Activated T-helper 1 cell treated with Interleukin-2 at 50 U/mL for 16 hours (primary cell): Measurements from ENCODE around the gene MARF1.
"Not testable (repeated sequence)": the region's sequence is repeated elsewhere in the genome, so short reads cannot be mapped to it uniquely, and the experiment has no call there.

Experiments used
- DNase-seq: peaks from one replicate; pipeline ENCODE4 v3.0.0-alpha.2; 2020; ENCODE audit warnings: low read depth

The MARF1 gene

DNA sequence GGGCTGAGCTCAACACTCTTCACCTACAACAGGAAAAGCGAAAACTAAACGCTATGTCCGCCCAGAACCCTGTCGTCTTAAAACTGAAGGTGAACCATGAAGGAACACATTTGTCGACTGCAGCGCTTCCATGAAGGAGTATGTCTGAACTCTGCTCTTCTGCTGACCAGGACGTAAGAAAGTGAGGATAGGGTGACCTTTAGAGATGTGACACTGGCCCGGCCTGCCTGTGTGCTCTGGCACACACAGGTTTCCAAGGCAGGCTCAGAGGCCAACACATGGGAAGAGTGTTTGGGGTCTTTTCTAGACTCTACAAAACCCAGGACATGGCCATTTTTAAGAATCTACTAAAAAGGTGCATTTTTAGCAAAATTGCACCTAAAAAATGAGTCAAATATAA, 21.1 kb downstream of the MARF1 start:
- no peak for DNase-seq

DNA sequence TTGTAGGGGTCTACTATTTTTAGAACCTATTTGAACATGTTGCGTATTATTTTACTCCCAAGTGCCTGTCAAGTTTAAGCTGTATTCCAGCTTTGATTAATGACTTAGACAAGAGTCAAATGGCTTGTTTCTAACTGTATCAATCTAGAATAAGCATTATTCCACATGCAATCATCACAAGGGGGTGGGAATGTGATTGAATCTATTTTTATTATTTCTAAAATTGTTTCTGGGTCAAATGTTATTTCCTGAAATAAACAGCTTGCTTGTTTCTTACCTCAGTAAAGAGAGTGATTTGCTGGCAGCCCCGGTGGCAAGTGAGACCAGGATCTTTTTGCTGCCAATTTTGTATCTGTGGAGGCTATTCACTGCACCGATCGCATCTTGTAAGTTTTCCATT, 21.5 kb downstream of the MARF1 start:
- DNase-seq, result no peak

DNA sequence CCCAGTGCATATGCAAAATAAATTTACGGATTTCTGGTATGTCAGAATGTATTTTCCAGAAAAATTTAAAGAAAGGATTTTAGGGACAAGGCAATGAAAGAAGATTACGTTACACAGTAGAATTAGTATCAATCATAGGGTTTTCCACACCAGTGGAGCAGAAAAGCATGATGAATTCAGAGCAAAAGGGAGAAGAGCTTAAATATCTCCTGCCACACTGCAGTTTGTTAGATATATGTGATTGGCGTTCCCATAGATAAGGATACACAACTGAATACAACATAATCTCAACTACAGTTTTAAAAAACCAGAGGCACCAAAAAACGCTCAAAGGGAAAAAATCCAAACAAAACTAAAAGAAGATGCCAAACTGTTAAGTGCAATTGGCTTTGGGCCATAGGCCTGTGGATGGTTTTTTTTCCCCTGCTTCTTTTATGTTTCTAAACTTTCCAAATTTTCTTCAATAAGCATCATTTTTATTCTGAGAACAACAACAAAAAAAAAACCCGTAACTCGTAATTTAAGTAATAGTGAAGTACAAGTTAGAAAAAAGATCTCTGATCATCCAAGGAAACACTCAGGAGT, 22.3 kb downstream of the MARF1 start:
- no peak for DNase-seq

DNA sequence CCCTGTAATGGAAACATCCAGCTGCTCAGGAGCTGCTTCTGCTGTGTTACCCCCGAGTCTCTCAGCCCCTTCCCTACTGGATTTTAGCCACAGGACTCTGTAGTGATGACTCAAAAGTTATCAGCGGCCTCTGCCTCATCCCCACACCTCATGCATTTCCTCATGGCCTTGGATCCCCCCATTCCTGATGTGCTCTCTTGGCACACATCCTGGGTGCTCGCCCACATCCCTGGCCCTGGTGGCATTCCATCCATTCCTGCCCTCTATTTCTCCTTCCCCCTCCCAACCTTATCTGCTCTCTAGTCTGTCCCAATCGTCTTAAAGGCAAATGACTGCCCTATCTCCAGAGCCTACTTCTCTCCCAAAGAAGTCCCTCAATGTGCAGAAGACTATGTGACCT, 24.6 kb downstream of the MARF1 start:
- DNase-seq, result no peak

DNA sequence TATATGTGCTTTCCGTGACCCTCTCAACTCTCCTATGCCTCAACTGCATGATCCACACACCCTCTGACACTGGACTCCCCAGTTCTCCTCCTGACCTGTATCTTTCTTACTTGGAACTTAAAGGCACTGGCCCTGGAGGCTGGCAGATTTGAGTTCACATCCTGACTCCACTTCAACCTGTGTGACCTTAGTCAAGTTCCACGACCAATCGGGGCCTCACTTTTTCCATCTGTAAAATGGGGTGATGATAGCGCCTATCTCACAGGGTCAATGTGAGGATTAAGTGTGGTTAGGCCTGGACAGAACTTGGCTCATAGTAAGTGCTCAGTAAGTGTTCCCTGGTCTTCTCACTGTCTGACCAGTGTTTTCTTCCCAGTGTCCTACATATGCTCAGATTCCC, 25.1 kb downstream of the MARF1 start:
- DNase-seq, result no peak

DNA sequence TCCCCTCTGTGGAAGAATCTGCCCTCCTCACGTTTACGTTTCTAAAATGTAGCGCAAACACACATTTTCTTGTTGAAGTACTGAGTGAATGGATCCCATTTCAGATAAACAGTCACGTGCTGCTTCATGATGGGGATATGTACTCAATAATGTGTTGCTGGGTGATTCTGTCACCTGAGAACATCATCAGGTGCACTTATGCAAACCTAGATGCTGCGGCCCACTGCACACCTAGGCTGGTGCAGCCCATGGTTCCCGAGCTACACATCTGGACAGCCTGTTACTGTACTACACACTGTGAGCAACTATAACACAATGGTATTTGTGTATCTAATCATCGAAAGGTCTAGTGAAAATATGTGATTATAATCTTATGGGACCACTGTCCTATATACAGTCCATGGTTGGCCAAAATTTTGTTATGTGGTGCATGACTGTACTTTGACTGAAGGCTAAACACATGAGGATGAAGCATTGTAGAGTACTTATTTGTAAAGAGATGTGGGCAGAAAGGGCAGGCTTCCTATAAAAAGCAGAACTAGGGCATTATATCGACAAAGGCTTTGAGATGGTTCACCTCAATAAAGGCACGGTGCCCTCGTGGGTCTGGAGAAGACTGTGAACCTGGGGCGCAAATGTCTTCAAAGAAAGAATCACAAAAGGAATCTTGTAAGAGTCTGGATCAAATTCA, 26.3 kb downstream of the MARF1 start:
- DNase-seq, result no peak

DNA sequence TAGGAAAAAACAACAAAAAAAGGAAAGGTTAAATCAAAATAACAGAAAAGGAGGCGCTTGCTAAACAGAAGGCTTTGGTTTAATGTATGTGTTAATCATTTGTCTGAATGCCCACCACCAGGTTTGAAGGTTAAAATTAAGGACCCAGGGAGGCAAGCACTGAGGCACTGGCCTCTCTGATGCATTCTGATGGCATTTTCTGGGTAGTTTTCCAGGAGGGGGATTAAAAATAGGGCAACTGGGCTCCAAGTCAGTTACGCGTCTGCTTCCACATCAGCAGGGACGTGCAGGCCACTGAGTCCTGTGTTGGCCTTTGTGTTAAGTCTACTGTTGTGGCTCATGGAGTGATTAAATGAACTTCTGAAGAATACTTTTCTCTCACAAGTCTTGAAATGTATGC, 26.9 kb downstream of the MARF1 start:
- no peak for DNase-seq

DNA sequence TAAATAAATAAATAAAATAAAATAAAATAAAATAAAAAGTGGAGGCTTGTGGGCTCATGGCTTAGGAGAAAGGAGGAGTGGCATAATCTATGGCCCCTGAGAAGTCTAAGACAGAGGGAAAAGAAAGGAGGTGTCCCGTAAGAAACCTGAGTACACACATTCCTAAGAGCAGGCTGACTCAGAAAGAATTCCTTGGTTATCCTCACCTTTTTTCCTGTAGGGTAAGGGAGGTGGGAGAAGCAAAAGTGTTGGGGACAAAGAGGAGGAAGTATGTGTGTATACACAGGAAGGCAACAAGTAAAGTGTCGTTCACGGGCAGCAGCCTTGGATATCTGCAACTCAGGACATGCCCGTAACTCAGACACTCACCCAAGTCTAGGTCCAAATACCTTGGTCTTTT, 29.3 kb downstream of the MARF1 start:
- no peak for DNase-seq

DNA sequence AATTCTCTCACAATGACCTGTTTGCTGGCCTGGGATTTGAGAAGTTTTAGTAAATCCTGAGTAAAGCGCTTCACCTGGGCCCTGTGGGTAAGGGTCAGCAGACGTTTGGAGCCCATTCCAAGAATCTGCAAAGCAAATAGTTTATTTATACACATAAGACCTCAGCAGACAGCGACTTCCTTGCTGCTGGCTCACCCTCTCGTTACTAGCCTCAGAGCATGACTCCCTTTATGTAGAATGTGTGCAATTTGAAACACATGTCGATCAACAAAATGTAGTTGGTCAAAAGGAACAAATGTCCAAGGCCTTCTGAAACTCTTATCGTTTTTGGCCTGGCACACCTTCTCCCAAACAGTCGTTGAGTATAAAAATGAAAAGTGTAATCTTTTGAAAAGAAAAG, 31.3 kb downstream of the MARF1 start:
- DNase-seq, result no peak

DNA sequence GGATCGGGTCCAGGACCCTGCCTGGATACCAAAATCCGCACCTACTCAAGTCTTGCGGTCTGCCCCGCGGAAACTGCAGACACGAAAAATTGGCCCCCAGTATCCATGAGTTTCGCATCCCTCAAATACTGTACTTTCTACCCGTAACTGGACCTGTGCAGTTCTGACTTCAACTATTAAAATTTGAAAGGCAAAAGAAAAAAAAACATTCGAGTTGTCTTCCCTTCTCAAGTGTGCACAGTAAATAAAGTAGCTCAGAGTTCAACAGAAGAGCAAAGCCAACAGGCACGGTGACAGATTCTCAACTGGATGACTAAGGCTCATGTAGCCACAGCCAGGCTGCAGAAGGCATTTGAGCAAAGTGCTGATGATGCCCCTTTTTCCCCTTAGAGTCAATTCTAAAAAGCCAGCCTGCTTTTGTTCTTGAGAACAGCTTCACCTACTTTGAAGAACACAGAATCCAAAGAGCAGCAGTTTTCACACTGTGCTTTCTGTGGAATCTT, 32.5 kb downstream of the MARF1 start:
- DNase-seq, result no peak

DNA sequence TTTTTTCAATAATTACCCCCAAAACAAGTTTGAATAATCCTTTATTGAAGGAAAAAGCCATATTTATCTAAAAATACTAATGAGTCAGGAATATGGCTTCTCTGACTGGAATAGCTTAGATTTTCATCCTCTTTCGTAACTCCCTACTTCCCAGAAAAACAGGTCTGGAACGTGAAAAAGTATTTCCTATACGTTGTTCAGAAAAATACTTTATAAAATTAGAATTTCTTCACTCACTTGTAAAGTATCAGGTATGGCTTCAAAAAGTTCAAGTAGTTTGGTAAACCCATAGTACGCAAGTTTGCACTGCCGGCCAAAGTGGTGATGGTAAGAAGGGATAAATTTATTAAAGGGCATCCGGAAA, 33.7 kb downstream of the MARF1 start:
- no peak for DNase-seq

DNA sequence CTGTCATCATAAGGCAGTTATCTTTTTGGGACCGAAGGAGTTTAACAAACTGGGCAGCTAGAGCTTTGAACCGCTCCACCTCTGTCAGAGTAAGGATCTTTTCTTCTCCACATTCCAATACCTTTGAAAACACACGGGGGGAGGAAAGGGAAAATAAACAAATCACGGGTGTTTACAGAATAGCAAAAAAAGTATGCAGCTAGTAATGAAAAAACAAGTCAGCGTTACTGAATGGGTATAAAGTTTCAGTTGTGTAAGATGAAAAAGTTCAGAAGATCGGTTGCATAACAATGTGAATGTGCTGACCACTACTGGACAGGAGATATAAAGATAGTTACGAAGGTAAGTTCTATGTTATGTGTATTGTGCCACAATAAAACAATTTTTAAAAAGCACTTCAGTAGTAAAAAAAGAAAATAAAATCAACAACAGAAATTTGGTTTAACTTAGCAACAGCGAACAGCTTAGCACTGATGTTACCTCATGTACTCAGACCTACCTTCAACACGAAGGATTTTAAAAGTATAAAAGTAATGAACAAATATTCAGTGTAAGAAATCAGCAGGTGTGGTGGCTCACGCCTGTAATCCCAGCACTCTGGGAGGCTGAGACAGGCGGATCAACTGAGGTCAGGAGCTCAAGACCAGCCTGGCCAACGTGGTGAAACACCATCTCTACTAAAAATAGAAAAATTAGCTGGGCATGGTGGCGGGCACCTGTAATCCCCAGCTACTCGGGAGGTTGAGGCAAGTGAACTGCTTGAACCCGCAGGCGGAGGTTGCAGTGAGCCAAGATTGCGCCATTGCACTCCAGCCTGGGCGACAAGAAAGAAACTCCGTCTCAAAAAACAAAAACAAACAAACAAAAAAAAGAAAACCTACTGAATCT, 34.3 kb downstream of the MARF1 start:
- no peak for DNase-seq

DNA sequence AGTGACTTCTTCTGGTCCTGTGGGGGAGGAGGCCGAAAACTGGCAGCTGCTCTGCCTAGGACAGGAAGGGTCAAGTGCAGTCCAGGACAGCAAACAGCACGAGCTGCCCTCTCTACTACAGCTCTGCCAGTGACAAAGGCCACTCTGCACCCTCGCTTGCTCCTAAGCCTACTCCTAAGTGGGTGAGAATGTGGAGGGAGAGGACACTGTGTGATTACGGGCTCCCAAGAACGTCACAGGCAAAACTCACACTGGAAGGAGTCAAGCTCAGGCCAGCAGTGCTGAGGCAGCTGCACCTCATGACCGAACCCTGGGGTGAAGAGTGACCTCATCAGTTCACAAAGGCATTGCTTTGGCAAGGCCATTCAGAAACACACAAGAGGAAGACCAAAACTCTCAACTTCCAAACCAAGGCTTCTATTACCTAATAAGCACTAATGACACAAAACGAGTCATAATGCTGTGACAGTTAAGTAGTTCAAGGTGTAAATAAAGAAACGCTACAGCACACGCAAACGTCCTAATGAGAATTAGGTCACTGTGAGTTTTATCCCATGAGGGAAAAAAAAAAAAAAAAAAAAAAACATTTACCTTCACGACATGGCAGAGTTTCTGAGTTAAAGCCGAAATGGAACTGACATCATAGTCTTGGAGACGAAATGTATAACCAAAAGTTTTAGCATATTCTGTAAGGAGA, 35.1 kb downstream of the MARF1 start:
- no peak for DNase-seq

DNA sequence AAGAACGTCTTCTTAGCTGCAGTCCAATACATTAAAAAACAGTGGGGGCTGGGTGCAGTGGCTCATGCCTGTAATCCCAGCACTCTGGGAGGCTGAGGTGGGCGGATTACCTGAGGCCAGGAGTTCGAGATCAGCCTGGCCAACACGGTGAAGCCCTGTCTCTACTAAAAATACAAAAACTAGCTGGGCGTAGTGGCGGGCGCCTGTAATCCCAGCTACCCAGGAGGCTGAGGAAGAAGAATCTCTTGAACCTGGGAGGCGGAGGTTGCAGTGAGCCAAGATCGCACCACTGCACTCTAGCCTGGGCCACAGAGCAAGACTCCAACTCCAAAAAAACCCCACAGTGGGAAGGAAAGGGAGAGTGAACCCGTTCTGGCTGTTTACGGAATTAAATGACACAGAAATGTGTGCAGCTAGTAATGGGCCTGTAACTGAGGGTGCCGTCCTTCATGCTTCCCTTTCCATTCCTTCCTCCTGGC, 35.7 kb downstream of the MARF1 start:
- DNase-seq, result not testable (repeated sequence)

DNA sequence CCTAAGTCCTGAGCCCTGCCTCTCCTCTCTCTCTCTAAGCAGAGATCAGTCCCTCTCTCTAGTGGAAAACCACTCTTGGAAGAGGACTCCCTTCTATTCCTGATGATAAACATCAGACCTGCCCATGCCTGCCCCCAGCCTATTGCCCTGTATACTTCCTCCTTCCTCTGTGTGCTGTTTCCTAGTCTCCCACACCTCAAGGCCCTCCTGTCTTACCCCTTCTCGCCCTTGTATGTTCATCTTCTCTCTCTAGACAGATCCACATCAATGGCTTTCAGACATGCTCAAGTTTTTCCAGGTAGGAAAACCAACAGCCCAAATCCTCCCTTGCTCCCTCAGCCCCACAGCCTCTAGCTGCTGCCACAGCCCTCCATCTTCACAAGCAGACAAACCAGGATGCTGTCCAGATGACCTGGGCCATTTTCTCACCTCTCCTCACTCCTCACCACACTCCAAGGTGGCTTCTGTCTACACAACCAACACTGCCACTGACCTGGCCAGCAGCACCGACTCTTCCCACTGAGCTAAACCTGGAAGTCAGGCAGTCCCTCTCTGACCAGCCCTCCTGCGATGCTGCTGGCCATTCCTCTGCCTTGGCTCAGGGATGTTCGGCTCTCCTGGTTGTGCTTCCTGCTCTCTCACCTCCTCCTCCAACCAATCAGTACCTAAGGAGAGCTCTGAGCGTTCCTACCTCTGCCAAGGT, 36.3 kb downstream of the MARF1 start:
- DNase-seq, result no peak

DNA sequence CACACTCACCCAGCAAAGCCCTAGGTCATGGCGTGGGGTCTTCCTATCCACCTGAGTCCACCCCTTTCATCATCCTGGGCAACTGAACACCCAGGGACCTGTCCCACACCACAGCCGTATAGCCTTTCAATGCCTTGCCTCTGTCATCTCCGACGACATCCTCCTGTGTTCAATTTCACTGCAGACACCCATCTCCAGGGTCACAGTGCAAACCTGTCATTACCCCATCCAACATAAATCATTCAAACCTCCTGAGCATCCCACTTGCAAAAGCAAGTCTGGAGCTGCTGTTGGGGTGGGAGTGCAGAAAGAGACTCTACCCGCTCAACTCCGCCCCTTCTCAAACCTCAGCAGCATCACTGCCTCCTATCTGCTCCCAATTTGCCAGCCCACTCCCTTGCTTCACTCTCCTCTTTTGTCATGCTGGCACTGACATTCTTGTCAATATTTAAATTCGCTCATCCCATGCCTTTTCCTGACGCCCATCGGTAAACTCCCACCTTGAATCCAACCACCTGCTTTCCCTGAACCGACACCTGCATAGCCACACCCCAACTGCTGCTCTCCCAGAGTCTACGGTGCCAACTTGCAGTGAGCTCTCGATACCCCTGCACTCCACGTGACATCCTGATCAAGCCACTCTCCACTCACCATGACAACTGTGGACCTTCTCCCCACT, 37.0 kb downstream of the MARF1 start:
- DNase-seq, result no peak

DNA sequence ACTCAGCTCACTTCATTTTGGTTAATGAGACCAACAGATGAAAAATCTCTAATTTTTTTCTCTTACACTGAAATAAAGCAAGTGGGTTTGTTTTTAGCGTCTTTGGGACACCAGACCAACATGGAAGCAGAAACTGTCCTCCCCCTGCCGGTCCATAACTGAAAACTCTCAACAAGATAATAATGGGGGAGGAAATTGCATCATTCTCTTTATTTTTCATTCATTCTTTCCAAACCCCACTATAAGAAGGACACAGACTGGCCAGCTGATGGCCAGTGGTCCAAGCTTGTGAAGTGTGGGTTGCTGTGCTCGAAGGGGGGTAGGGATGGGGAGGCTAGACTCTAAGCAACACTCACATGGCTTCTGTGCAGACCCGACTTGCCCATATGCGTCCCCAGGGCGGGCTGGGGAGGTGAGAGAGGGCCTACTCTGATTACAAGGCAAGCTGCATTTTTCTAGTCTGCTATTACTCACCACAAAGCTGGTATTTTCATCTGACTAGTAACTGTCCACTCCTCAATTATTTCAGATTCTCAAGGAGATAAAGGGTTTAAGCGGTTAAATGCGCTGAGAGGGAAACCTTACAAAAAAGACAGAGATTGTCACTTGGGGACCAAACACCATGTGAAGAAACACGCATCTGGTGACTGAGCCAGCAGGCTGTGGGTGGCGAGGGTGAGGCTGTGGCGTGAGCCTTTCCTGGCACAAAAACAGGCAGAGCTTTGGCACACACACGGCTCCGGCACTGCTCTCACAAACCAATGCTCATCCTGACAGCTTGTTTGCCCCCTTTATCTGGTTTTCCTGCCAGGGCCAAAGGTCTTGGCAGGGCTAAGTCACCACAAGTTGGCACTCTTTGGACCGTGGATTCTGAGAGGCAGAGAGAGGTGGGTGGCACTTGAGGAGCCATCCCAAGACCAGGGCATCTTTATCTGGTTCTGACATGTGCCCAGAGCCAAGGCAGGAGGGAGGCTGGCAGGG, 38.2 kb downstream of the MARF1 start:
- no peak for DNase-seq

DNA sequence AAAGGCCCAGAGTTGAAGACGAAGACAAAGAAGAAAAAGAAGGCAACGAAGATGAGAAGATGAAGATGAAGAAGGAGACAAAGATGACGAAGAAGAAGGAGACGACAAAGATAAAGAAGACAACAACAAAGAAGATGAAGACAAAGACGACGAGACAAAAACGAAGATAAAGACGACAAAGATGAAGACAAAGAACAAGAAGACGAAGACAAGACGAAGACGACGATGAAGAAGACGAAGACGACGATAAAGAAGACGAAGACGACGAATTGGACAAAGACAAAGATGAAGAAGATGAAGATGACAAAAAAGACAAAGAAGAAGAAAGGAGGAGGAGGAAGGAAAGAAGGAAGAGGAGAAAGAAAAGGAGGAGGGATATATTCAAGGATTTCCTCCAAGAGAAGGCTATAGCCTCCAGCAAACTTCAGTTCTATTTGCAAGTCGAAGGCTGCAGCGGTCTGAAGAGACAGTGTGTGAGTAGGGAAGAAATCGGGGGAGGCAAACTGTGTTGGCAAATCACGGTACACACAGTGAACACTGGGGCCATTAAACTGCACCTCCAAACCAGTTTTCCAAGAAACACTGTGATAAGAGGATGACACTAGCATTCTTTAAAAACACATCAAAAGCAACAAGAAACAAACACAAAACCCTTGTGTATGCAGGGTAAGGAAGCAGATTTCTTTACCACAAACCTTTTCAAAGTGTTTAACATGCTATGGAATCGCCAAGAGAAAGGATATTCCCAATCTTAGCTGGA, 40.5 kb downstream of the MARF1 start:
- DNase-seq, result no peak

DNA sequence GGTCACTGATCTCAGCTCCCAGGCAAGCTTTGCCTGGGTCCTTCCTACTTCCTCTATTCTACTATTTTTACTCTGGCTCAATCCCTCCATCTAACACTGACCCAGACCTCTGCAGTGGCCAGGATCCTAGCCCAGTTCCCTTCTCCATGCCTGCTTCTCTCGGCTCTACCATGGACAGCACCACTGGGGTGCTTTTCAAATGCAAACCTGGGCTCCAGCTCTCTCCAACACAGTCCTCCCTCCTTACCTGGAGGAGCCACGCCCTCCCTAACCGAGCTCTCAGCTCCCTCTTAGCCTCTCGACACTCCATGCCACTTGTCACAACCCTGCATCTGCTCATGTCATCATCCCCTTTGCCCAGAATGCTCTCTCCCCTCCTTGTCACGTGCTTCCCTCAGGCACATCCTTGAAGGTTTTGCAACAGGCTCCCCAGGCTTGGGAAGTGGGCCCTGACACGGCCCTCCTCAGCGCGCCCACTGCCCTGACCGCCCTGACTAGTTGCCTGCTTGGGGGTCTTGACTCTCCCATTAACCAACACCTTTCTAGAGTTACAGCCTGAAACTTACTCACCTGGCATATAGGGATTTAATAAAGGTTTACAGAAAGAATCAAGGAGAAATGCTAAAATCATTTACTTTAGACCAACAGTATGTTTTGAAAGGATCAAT, 41.6 kb downstream of the MARF1 start:
- DNase-seq, result no peak
